ENCODE measurements around the gene FALEC.

DNA sequence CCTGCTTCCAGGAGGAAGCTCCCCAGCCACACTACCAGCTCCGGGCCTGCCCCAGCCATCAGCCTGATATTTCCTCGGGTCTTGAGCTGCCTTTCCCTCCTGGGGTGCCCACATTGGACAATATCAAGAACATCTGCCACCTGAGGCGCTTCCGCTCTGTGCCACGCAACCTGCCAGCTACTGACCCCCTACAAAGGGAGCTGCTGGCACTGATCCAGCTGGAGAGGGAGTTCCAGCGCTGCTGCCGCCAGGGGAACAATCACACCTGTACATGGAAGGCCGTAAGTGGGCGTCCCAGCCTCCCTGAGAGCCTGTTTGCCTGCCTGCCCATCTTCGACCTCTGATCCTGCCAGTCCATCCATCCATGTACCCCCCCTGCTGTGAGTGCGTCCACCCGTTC is 4.0 kb upstream of the FALEC start:
- TF ChIP-seq, protein P1, sequence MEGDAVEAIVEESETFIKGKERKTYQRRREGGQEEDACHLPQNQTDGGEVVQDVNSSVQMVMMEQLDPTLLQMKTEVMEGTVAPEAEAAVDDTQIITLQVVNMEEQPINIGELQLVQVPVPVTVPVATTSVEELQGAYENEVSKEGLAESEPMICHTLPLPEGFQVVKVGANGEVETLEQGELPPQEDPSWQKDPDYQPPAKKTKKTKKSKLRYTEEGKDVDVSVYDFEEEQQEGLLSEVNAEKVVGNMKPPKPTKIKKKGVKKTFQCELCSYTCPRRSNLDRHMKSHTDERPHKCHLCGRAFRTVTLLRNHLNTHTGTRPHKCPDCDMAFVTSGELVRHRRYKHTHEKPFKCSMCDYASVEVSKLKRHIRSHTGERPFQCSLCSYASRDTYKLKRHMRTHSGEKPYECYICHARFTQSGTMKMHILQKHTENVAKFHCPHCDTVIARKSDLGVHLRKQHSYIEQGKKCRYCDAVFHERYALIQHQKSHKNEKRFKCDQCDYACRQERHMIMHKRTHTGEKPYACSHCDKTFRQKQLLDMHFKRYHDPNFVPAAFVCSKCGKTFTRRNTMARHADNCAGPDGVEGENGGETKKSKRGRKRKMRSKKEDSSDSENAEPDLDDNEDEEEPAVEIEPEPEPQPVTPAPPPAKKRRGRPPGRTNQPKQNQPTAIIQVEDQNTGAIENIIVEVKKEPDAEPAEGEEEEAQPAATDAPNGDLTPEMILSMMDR (IDR thresholded peaks at IDR 0.05), result no peak
- no peak for TF ChIP-seq POLR2A (IDR thresholded peaks at IDR 0.05)

Data from right lobe of liver (tissue), 4 donors.